GM21717 (cell line): ENCODE results near the gene KRT222.

ENCODE experiments used
- ATAC-seq: cut with Tn5 transposase; IDR thresholded peaks from one replicate; pipeline ENCODE4 v1.9.1; 2021; ENCODE audit warnings: mild to moderate bottlenecking, moderate library complexity; ENCODE audit not compliant: unreplicated experiment

Gene KRT222

GRCh38 chr17:40659911-40660310 lies 5.1 kb downstream of the KRT222 start:
- no peak for ATAC-seq

DNA sequence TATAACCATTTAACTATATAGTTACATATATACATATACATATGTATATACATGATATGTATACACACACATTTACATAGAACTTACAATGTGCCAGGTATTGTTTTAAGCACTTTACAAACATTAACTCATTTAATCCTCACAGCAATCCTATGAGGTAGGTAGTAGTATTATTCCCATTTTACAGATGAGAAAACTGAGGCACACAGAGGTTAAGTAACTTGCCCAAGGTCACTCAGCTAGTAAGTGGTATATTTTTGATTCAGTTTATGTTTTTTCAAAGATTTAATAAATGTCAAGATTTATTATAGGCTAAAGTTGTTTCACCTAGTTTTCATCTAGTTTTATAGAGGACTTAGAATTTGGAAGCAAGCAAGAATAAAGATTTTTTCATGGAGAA lies 6.6 kb downstream of the KRT222 start:
- ATAC-seq, result no peak

- ATAC-seq, result no peak
Measured at GRCh38 chr17:40651939-40652338, 13.0 kb downstream of the KRT222 start.

- ATAC-seq, result peak; percentile 21
Measured at GRCh38 chr17:40648384-40648968, 16.5 kb downstream of the KRT222 start.

DNA sequence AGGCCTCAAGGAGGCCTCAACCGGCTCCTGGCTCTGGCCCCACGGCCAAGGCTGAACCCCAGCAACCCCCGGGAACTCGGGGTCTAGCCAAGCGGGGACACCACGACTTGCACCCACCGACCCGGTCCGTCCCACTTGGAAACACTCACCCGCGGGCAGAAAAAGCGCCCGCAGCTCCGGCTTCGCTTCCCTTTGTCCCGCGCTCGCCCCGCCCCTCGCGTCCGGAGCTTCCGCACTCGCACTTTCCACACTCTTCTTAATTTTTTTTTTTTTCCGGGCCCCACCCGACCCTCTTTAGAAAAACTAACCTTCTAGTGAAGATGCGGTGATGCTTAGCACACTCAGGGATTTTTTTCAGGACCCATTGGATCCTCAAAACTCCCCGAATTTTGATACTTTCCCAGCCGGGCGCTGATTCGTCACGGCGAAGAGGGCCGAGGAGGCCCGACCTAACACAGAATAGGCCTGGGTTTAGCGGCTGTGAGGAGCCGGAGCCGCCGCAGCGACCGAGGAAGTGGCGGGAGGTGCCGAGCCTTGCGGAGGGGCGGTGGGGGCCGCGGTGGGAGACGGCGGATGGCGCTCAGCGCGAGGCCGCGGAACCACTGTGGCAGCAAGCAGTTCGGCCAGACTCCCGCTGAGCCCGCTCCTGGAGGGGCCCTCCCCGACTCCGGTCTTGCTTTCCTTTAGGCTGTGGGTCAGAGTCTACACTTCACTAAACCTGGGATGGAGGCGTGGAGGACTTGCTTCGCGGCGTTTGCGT lies 17.2 kb downstream of the KRT222 start, which contains the start of gene SMARCE1:
Gene SMARCE1 (minus strand): TSS at position 195 of the 760 bp plus-strand sequence. CDS start 2,016 bp downstream, outside the sequence.
- ATAC-seq, result peak; percentile 53

- peak; percentile 33 for ATAC-seq
Measured at GRCh38 chr17:40646791-40647623, 18.0 kb downstream of the KRT222 start.

DNA sequence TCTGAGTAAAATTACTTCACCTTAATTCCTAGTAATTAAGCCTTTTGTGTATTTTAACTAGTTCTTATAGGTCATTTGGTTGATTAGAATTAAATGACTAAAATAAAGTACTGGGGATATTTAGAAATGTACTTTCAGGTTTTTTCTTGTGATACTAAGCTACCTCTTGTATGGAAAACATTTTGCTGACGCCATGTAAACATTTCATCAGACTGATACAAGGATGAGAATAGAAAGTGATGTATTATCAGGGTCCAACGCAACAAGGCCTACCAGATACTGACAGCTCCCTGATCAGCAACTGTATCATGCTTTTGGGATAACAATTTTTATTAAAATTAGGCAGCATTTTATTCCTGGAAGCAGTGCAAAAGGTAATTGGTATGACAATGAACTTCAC lies 19.0 kb downstream of the KRT222 start:
- no peak for ATAC-seq

GRCh38 chr17:40645291-40645690 lies 19.7 kb downstream of the KRT222 start:
- no peak for ATAC-seq

DNA sequence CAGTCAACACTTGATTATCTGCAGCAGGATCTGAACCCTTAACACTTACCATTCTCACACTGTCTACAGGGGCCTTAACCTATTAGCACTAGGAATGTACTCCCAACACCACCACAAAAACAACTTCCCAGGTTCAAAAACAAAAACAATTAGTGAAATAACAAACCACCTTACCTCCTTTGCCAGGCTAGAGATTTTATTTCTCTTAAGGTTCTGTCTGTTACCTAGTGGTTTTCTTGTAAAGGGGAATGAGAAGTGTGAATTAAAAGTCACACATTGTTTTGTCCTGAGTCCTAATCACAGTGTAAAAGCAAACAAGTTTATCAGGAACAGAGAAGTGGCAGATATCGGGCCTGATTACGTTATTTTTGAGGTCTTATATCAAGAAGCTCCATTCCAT lies 27.0 kb downstream of the KRT222 start:
- no peak for ATAC-seq

DNA sequence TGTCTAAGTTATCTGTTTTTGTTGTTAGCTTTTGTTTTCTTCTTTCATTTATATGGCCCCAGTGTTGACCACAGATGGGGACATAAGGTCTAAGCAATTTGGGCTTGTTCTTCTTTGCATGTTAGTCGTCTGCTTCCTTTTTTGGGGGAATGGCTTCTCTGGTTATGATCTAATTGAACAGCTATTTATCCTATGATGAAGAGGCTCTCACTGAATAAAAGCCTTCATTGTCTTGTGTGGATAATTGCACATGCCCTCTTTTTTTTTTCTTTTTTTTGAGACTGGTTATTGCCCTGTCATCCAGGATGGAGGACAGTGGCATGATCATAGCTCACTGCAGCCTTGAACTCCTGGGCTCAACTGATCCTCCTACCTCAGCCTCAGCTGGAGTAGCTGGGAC lies 31.1 kb downstream of the KRT222 start:
- ATAC-seq, result no peak

- no peak for ATAC-seq
Measured at GRCh38 chr17:40632216-40632615, 32.8 kb downstream of the KRT222 start.

- no peak for ATAC-seq
Measured at GRCh38 chr17:40629842-40630241, 35.1 kb downstream of the KRT222 start.

GRCh38 chr17:40625311-40625710 lies 39.7 kb downstream of the KRT222 start:
- ATAC-seq, result no peak

- no peak for ATAC-seq
Measured at GRCh38 chr17:40623419-40624210, 41.4 kb downstream of the KRT222 start.

DNA sequence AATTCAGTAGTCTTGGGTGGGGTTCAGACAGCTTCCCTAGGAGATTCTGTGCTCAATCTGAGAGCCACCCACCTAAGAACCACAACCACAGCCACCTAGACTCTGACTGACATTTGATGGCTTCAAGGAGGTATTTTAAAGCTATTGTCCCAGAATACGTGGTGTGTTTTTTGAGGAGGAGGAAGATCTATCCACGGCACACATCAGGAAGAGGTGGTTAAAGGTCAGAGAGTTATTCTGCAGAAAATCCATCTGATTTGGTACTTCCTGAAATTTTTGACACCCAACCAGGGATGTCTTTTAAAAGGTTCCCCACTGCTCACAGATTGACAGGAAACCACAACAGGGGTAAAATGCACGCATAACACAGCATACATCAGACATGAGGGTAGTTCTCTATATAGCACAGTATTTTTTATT lies 42.5 kb downstream of the KRT222 start:
- ATAC-seq, result no peak

DNA sequence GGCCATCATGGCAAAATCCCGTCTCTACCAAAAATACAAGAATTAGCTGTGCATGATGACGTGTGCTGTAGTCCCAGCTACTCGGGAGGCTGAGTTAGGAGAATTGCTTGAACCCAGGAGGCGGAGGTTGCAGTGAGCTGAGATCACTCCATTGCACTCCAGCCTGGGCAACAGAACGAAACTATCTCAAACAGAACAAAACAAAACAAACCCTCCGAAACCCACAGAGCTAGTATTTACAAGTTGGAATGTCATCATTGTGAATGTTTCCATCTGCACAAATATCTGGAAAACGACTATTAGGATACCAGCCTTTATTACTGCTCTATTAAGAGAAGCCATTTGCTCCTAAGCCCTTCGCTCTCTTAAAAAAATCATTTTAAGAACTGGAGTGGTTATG lies 43.4 kb downstream of the KRT222 start:
- no peak for ATAC-seq

DNA sequence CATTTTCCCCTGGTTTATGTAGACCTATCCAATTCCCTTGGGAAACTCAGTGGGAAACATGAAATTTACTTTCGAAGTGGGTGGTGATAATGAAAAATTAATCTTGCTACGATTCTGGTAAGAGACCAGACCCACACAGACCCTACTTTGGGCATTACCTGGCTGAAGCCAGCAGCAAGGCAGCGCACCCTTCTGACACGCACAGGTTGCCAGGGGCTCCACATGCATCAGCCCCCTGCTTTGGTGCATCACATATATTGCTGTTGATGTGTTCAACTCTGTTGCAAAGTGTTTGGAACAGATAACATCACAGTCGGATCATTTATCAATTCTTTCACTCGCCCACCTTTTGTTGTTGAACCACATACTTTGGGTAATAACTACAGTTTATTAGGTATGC lies 44.0 kb downstream of the KRT222 start:
- ATAC-seq, result no peak

DNA sequence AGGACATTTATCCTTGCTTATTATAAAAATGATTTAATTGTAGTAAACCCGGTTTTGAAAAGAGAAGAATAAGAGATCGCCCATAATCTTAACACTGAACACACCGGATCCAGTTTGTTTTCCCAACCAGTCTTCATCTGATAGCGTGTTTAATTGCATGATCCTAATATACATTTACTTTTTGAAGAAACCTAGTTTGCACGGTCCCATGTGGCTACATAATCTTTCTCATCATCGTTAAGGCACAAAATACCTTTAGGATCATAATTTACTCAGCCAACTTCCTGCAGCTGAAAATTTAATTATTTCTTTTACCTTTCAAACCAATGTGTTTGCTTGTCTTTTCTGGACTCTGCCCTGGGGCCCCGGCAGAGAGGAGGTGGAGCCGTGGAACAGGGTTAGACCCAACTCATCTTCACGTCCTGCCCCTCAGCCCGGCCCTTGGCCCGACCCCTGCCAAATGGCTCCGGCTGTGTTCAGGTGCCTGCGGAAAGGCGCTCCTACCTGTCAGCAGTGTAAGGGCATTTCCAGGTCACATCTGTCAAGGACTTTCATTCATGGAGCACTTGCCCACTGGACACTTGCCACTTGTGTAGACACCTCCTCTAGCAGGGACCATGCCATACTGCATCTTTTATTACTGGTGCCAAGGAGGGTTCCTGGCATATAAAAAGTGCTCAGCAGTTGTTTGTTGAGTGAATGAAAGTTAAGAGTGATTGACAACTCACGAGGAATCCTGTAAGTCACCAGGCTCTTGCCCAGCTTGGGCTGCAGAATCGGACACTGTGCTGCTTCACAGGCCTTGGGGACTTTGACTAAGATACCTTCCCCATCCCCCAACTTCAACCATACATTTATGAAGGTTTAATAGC lies 46.0 kb downstream of the KRT222 start:
- ATAC-seq, result no peak

DNA sequence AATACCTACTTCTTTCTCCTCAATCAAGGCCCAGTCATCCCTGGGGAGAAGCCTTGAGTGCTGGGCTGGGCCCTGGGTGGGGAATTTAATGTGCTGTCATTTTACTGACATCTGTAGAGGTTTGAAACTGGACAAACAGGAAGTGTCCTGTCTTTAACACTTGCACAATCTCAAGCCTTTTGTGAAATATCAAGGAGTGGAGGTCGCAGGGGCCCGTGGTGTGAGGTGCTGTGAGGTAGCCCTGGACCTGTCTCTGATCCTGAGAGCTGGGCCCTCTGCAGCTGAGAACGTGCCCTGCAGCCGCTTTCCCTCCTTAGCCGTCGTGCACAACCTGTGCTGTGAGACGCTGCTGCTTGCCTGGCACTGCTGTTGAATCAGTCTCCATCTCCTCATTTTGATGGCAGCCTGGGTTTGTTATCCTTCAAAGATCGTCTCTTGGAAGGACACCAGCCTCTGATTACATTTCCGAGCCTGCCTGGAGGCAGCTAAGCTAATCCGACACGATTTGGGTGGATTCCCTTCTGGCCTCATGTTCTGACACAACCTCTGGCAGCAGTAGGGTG lies 47.2 kb downstream of the KRT222 start:
- no peak for ATAC-seq

DNA sequence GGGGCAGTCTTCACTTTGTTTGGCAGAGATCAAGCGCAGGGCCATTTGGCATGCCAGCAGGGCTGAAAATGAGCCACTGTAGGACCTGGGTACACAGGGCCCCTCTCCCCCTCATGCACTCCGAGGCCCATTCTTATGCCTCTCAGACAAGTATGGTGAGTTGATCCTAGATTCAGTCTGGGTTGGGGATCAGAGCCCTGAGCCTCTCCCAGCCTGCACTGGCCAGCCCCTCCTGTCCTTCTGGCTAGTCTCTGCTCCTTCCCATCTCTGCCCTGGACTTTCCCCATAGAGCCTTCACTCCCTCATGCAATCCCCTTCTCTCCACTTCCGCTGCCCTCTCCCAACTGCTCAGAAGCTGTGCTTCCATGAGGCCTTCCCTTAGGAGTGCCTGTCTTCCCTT lies 48.4 kb downstream of the KRT222 start:
- ATAC-seq, result no peak
